Vagina (tissue), 2 donors: ENCODE data around the gene FAM78B.

Experiments
- CTCF ChIP-seq, 3 experiments: fragments of 450-650 bp in 2 of 3; fragments of 200-600 bp in 1 of 3; sonication (generic) in 1 of 3; IDR thresholded peaks; one replicate each; pipeline ENCODE4 v1.5.1; 2017 to 2019; ENCODE audit warnings: antibody characterized with exemption in 3 of 3, mild to moderate bottlenecking in 2 of 3, moderate library complexity in 2 of 3
- POLR2A ChIP-seq, 2 donors: fragments of 450-650 bp; IDR thresholded peaks; one replicate each; pipeline ENCODE4 v1.6.1; 2017; ENCODE audit warnings: antibody characterized with exemption in 2 of 2, mild to moderate bottlenecking in 2 of 2, moderate library complexity in 2 of 2
- POLR2AphosphoS5 ChIP-seq, 2 donors: sonication (generic); formaldehyde crosslinking; IDR thresholded peaks; one replicate each; pipeline ENCODE4 v1.9.0; 2017; ENCODE audit warnings: antibody characterized with exemption in 2 of 2, mild to moderate bottlenecking in 2 of 2, low read depth in 1 of 2; ENCODE audit not compliant: insufficient read depth in 1 of 2

GRCh38 chr1:166136222-166136621 lies 30.6 kb downstream of the FAM78B start:
- TF ChIP-seq CTCF (IDR thresholded peaks at IDR 0.05) (no peak), POLR2AphosphoS5 (IDR thresholded peaks at IDR 0.05; ENCODE audit: insufficient read depth in 1 of 2, low read depth in 1 of 2) (no peak), POLR2A (IDR thresholded peaks at IDR 0.05) (no peak)
